Activated CD4-positive, alpha-beta T cell treated with anti-CD3 and anti-CD28 coated beads, Interleukin-2, amount 50 U/mL, for 1 hour (primary cell): Measurements from ENCODE around the gene TBCD.

ENCODE experiments used
- DNase-seq: peaks from one replicate; pipeline ENCODE4 v3.0.0-alpha.2; 2020

Gene TBCD

GRCh38 chr17:82927661-82928601 is 176.1 kb downstream of the TBCD start:
- no peak for DNase-seq

GRCh38 chr17:82929011-82929622 is 177.3 kb downstream of the TBCD start:
- no peak for DNase-seq

- no peak for DNase-seq
These were observed 177.8 kb downstream of the TBCD start for GRCh38 chr17:82929676-82930042.

- DNase-seq: no peak
These were observed 178.4 kb downstream of the TBCD start for GRCh38 chr17:82930043-82930923.

GRCh38 chr17:82930924-82931698 is 179.2 kb downstream of the TBCD start:
- no peak for DNase-seq

GRCh38 chr17:82931699-82932517 is 180.0 kb downstream of the TBCD start:
- no peak for DNase-seq

- DNase-seq: no peak
These were observed 180.8 kb downstream of the TBCD start for GRCh38 chr17:82932518-82933310.

- no peak for DNase-seq
These were observed 182.0 kb downstream of the TBCD start for GRCh38 chr17:82933911-82934310.

- no peak for DNase-seq
These were observed 184.3 kb downstream of the TBCD start for GRCh38 chr17:82935966-82936767.

GRCh38 chr17:82936768-82937171 is 184.9 kb downstream of the TBCD start:
- no peak for DNase-seq

GRCh38 chr17:82937411-82938371 is 185.8 kb downstream of the TBCD start:
- DNase-seq: no peak

GRCh38 chr17:82938486-82938872 is 186.6 kb downstream of the TBCD start:
- no peak for DNase-seq

- DNase-seq: no peak
These were observed 187.2 kb downstream of the TBCD start for GRCh38 chr17:82938873-82939620.

- no peak for DNase-seq
These were observed 187.8 kb downstream of the TBCD start for GRCh38 chr17:82939621-82940135.

- DNase-seq: no peak
These were observed 188.6 kb downstream of the TBCD start for GRCh38 chr17:82940226-82941020.
